Small intestine (tissue), 7 donors: ENCODE measurements around the gene C5orf24. TPM values are rescaled to one million over a fixed set of nuclear protein-coding genes. Genes with fewer than 3 reads are reported as not detected.

Source experiments
- DNase-seq, 2 donors: peaks; one replicate each; pipeline versions ENCODE4 v3.0.0 to v3.0.0-alpha.2; 2013
- FAIRE-seq: peaks from 2 replicates; lab custom pipeline; 2012; peaks lifted over from hg19 to GRCh38; lab: Jason Lieb, UNC
- H3K27ac ChIP-seq, 3 donors: one replicate each; pipeline ENCODE4 v1.5.1; 2013; ENCODE audit warnings: low read length in 2 of 3, mild to moderate bottlenecking in 2 of 3, control low read depth in 1 of 3, inconsistent platforms in 1 of 3, low read depth in 1 of 3, moderate library complexity in 1 of 3
- H3K27me3 ChIP-seq, 3 donors: one replicate each; pipeline ENCODE4 v1.6.1; 2013; ENCODE audit warnings: low read length in 3 of 3, inconsistent platforms in 1 of 3; ENCODE audit not compliant: control insufficient read depth in 3 of 3, insufficient read depth in 3 of 3
- H3K36me3 ChIP-seq, 3 donors: one replicate each; pipeline ENCODE4 v1.6.1; 2013; ENCODE audit warnings: low read length in 3 of 3, inconsistent platforms in 1 of 3, low read depth in 1 of 3, mild to moderate bottlenecking in 1 of 3, moderate library complexity in 1 of 3; ENCODE audit not compliant: control insufficient read depth in 3 of 3, insufficient read depth in 2 of 3
- H3K4me1 ChIP-seq, 3 donors: one replicate each; pipeline ENCODE4 v1.6.1; 2013; ENCODE audit warnings: low read length in 2 of 3, inconsistent platforms in 1 of 3, low read depth in 1 of 3, mild to moderate bottlenecking in 1 of 3, moderate library complexity in 1 of 3; ENCODE audit not compliant: control insufficient read depth in 3 of 3, insufficient read depth in 2 of 3
- H3K4me3 ChIP-seq, 3 donors: one replicate each; pipeline ENCODE4 v1.5.1; 2013; ENCODE audit warnings: low read length in 3 of 3, control low read depth in 1 of 3, inconsistent platforms in 1 of 3, low read depth in 1 of 3, mild to moderate bottlenecking in 1 of 3, moderate library complexity in 1 of 3
- H3K9me3 ChIP-seq, 2 donors: one replicate each; pipeline ENCODE4 v1.6.1; 2013; ENCODE audit warnings: low read depth in 1 of 2, low read length in 1 of 2; ENCODE audit not compliant: control insufficient read depth in 2 of 2, insufficient read depth in 1 of 2
- WGBS, 3 donors: extraction: QIAGEN DNeasy Blood & Tissue Kit; methylation state at CpG; one replicate each; pipeline ENCODE4 v1.1.7; 2013; 5-methylcytosine and 5-hydroxymethylcytosine counted together
- polyA plus RNA-seq, 4 donors: library from polyadenylated mRNA; stranded (reverse) in 3 of 4; unstranded in 1 of 4; fragments of 200-250 nt in 3 of 4; fragments of 120-200 nt in 1 of 4; gene quantifications; one replicate each; pipeline versions ENCODE4 v1.2.1 to v1.2.3, GENCODE V29; 2013
- donor health status: healthy with polysubstance abuse.
- donor health status: control.
- donor health status: control.
- donor health status: Bipolar disorder and iron deficiency.
- donor health status: healthy.

Gene C5orf24
- polyA plus RNA-seq, 4 donors, result 13.2 to 49.4 (median 19.9) TPM

DNA sequence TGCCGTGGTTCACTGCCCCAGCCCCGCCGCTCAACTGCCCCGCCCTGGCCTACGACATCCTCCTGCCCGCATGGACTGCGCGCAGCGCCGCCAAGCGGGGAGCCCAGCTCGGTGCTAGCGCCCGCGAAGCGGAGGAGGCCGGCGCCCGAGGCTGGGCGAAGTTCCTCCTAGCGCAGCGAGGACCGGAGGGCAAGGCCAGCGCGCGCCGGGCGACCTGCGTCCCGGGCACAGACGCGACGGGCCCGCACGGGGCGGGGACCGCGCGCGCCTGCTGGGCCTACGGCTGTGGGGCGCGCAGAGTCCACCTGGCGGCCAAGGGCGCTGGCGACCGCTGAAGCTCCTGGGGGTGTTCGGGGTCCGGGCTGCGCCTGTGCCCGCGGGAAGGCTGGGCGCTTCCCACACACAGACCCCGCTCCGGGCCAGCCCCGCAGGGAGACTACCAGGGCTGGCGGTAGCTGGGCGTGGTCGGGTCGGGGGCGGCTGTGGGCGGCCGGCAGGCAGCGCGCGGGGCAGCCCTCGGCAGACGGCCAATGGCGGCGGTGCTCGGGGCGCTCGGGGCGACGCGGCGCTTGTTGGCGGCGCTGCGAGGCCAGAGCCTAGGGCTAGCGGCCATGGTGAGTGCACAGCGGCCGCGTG lies 59.0 kb downstream of the C5orf24 start, which contains the start of gene PCBD2:
TSS of gene PCBD2 (plus strand) at position 522 of the 636 bp plus-strand sequence. CDS start at position 531, 9 bp downstream.
- Histone ChIP-seq H3K36me3 (peaks cover 0 to 14% (median 0%) of the 10 kb centered on the region in 3 donors), H3K9me3 (no peaks in the 10 kb centered on the region), H3K4me1 (peaks cover 0 to 4% (median 0%) of the 10 kb centered on the region in 3 donors), H3K4me3 (peak within 1 kb of the TSS; percentile 69 to 80 (median 75)), H3K27ac (peak within 1 kb of the TSS; percentile 92 to 100 (median 96)), H3K27me3 (no peaks in the 10 kb centered on the region)
- FAIRE-seq, result no peak
- peak; percentile 93 to 98 for DNase-seq
- 0 to 1% (median 1%) methylated on average over 36 to 84 of the region's 84 CpGs for WGBS, 3 donors

DNA sequence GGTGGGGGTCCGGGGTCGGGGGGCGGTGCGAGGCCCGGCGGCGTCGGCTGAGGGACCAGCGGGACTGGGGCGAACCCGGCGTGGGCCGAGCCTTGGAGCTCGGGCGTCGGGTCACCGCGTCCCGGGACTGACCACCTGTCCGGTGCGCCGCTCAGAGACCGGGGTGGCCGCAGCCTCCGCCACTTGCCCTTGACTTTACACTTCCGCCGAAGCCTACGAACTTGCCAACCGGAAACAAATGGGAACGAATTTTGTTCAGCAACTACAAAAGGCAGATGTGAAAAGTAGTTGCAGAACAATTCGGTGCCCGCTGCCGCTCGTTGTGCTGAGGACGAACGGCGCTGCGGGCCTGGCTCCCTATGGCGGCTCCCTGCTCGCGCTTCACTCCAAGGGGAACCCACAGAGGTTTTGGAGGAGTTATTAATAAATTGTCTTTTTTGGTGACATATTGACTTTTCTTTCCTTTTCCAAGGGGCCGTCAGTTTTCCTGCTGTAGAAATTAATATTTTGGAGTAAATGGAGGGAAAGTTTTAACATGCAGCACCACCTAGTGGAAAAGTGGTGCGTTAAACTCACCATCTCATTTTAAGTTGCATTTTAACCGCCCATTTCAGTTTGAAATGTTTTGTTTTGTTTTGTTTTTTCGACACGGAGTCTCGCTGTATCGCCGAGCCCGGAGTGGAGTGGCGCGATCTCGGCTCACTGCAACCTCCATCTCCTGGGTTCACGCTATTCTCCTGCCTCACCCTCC lies 59.7 kb downstream of the C5orf24 start:
- DNase-seq (peak; percentile 72 to 86), FAIRE-seq (no peak)
- 0% methylated on average over 45 to 54 of the region's 54 CpGs for WGBS, 3 donors

GRCh38 chr5:134906811-134907210 lies 61.0 kb downstream of the C5orf24 start:
- Histone ChIP-seq H3K4me3 (peak overlapping the region in 1 of 3 donors; percentile 27), H3K36me3 (peaks cover 0 to 19% (median 7%) of the 10 kb centered on the region in 3 donors), H3K27me3 (no peaks in the 10 kb centered on the region), H3K9me3 (no peaks in the 10 kb centered on the region), H3K4me1 (peaks cover 0 to 4% (median 0%) of the 10 kb centered on the region in 3 donors), H3K27ac (peak overlapping the region in 2 of 3 donors; percentile 14 to 73)
- FAIRE-seq, result no peak
- WGBS, 3 donors, result 39 to 89% (median 55%) methylated on average over 1 of the region's 1 CpG
- DNase-seq, result no peak

More for the DNA sequence above, 59.7 kb downstream of the C5orf24 start:
- H3K27me3 ChIP-seq, result no peaks in the 10 kb centered on the region
- peak overlapping the region; percentile 92 to 100 (median 96) for H3K27ac ChIP-seq
- H3K4me3 ChIP-seq, result peak overlapping the region; percentile 69 to 80 (median 75)
- peaks cover 0 to 15% (median 0%) of the 10 kb centered on the region in 3 donors for H3K36me3 ChIP-seq
- H3K9me3 ChIP-seq, result no peaks in the 10 kb centered on the region
- H3K4me1 ChIP-seq, result peaks cover 0 to 4% (median 0%) of the 10 kb centered on the region in 3 donors

Other genes with a start within 250 kb of the C5orf24 start
- gene SAR1B, start 213.1 kb upstream of the C5orf24 start, polyA plus RNA-seq, result 10 to 100 TPM; 45.5 to 92.6 (median 67.1) TPM
- 10 to 100 TPM in 3 of 4 donors, 1 to 10 TPM in 1; 9.9 to 53.0 (median 21.0) TPM for gene SEC24A, start 197.2 kb upstream of the C5orf24 start, polyA plus RNA-seq
- gene CAMLG, start 107.4 kb upstream of the C5orf24 start, polyA plus RNA-seq, result 10 to 100 TPM; 37.0 to 80.0 (median 52.5) TPM
- 10 to 100 TPM; 17.0 to 53.9 (median 20.3) TPM for gene DDX46, start 87.2 kb upstream of the C5orf24 start, polyA plus RNA-seq
- gene TXNDC15, start 28.4 kb downstream of the C5orf24 start, polyA plus RNA-seq, result 10 to 100 TPM; 11.9 to 51.5 (median 33.8) TPM
- gene PCBD2, start 59.2 kb downstream of the C5orf24 start, polyA plus RNA-seq, result 10 to 100 TPM in 2 of 4 donors, 1 to 10 TPM in 2; 5.9 to 19.2 (median 12.4) TPM
- gene CATSPER3, start 121.9 kb downstream of the C5orf24 start, polyA plus RNA-seq, result 1 to 10 TPM in 3 of 4 donors, under 1 TPM in 1; 0.46 to 5.8 (median 2.3) TPM
- gene PITX1, start 188.3 kb downstream of the C5orf24 start, polyA plus RNA-seq, result 10 to 100 TPM in 2 of 4 donors, 1 to 10 TPM in 2; 3.4 to 30.0 (median 8.8) TPM